Peyer's patch (tissue), 4 donors: Measurements from ENCODE around the gene SLC38A2. TPM values are rescaled to one million over a fixed set of nuclear protein-coding genes. Genes with fewer than 3 reads are reported as not detected.

Source experiments
- DNase-seq, 3 donors: peaks; one replicate each; pipeline ENCODE4 v3.0.0-alpha.2; 2017 to 2019
- H3K27ac ChIP-seq, 4 donors: fragments of 200-600 bp; sonication (generic); one replicate each; pipeline ENCODE4 v1.5.1; 2016 to 2019
- H3K27me3 ChIP-seq, 2 donors: fragments of 200-600 bp; sonication (generic); one replicate each; pipeline ENCODE4 v1.5.1; 2019
- H3K36me3 ChIP-seq, 3 donors: fragments of 200-600 bp; sonication (generic); one replicate each; pipeline ENCODE4 v1.5.1; 2016 to 2019
- H3K4me1 ChIP-seq, 4 donors: fragments of 200-600 bp; sonication (generic); one replicate each; pipeline ENCODE4 v1.5.1; 2016 to 2019
- H3K4me3 ChIP-seq, 4 donors: fragments of 200-600 bp; sonication (generic); 1 replicate in 3 of 4; 2 replicates in 1 of 4; pipeline ENCODE4 v1.5.1; 2016 to 2019; ENCODE audit warnings: mild to moderate bottlenecking in 1 of 4
- H3K9me3 ChIP-seq, 4 donors: fragments of 200-600 bp; sonication (generic); one replicate each; pipeline ENCODE4 v1.5.1; 2016 to 2019; ENCODE audit warnings: mild to moderate bottlenecking in 1 of 4
- POLR2A ChIP-seq, 2 donors: fragments of 450-650 bp; IDR thresholded peaks; one replicate each; pipeline ENCODE4 v1.5.1; 2017; ENCODE audit warnings: antibody characterized with exemption in 2 of 2, mild to moderate bottlenecking in 2 of 2, moderate library complexity in 2 of 2
- total RNA-seq, 4 donors: library from RNA; depleted of rRNA; stranded (reverse); fragments of >200 nt; gene quantifications; one replicate each; pipeline ENCODE4 v1.1.0, GENCODE V29; 2016
- TF ChIP-seq, protein P1 (sequence below), 6 experiments: fragments of 450-650 bp in 4 of 6; fragments of 200-600 bp in 2 of 6; sonication (generic) in 1 of 6; IDR thresholded peaks; one replicate each; pipeline ENCODE4 v1.5.1; 2017 to 2019; ENCODE audit warnings: antibody characterized with exemption in 6 of 6, mild to moderate bottlenecking in 3 of 6, moderate library complexity in 1 of 6

The SLC38A2 gene
- total RNA-seq, 4 donors from 2014 or later, result 93.1 to 173 (median 134) TPM

DNA sequence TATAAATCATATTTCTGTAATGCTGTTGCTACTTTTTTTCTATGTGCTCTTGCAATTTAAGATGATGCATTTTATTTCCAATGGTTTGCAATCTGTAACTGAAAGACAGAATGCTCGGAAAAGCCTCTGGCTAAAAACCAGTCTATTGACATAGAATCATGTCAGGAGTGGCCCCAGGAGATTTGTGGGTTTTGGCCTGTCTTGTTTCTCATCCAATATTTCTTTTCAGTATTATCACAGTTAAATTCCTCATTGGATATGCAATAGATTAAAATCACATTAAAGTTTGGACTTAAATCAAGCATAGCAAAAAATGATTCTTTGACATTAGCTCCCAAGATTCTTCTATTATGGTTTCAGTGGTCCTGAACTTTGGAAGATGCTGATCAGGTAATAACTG, 19.1 kb upstream of the SLC38A2 start:
- H3K27ac ChIP-seq, result peak overlapping the region in 2 of 4 donors; percentile 35 to 47
- no peaks in the 10 kb centered on the region for H3K9me3 ChIP-seq
- TF ChIP-seq, protein P1, sequence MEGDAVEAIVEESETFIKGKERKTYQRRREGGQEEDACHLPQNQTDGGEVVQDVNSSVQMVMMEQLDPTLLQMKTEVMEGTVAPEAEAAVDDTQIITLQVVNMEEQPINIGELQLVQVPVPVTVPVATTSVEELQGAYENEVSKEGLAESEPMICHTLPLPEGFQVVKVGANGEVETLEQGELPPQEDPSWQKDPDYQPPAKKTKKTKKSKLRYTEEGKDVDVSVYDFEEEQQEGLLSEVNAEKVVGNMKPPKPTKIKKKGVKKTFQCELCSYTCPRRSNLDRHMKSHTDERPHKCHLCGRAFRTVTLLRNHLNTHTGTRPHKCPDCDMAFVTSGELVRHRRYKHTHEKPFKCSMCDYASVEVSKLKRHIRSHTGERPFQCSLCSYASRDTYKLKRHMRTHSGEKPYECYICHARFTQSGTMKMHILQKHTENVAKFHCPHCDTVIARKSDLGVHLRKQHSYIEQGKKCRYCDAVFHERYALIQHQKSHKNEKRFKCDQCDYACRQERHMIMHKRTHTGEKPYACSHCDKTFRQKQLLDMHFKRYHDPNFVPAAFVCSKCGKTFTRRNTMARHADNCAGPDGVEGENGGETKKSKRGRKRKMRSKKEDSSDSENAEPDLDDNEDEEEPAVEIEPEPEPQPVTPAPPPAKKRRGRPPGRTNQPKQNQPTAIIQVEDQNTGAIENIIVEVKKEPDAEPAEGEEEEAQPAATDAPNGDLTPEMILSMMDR (IDR thresholded peaks at IDR 0.05), result no peak
- TF ChIP-seq POLR2A (IDR thresholded peaks at IDR 0.05), result no peak
- H3K4me1 ChIP-seq, result peaks cover 0 to 23% (median 5%) of the 10 kb centered on the region in 4 donors
- H3K4me3 ChIP-seq, result no peak overlapping the region
- no peaks in the 10 kb centered on the region for H3K36me3 ChIP-seq
- no peaks in the 10 kb centered on the region for H3K27me3 ChIP-seq
- no peak for DNase-seq

DNA sequence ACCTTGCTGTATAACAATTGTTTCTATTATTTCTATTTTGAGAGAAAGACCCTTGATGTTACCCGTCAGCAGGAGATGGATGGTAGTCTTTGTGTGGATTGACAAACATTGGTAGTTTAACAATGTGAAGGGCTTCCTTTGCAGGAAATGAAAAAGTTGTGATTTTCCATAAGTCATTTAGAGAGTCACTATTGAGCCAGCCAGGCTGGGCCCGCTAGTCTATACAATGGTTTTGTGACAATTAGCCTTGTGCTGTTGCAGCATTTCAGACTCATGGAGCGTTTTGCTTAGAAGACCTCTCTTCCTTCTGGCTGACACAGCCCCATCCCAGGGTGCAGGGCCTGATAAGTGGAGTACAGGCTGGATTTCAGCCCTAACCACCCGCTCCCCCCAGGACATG, 18.3 kb upstream of the SLC38A2 start:
- peak overlapping the region in 3 of 4 donors; percentile 35 to 47 (median 36) for H3K27ac ChIP-seq
- H3K4me3 ChIP-seq, result no peak overlapping the region
- peak in 1 of 3 donors; percentile 26 for DNase-seq
- no peaks in the 10 kb centered on the region for H3K9me3 ChIP-seq
- TF ChIP-seq POLR2A (IDR thresholded peaks at IDR 0.05), result no peak
- TF ChIP-seq, protein P1 (IDR thresholded peaks at IDR 0.05), result no peak
- peaks cover 0 to 28% (median 5%) of the 10 kb centered on the region in 4 donors for H3K4me1 ChIP-seq
- H3K27me3 ChIP-seq, result no peaks in the 10 kb centered on the region
- H3K36me3 ChIP-seq, result no peaks in the 10 kb centered on the region

DNA sequence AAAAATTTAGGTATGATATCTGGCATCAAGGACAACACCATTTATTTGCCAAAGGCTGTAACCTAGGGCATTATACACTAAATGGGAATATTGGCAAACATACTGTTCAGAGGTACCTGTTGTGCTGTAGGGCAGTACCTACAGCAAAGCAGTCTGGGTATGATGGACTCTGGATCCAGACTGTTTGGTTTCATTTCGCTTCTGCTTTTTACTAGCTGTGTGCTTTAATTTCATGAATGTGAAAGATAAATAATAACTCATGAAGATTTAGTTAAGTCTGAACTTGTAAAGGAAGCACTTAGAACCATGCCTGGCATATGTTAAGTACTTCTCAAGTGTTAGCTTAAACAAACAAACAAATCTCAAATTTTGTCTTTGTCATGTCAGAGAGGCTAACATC, 17.7 kb upstream of the SLC38A2 start:
- no peaks in the 10 kb centered on the region for H3K36me3 ChIP-seq
- no peak for DNase-seq
- peaks cover 0 to 32% (median 5%) of the 10 kb centered on the region in 4 donors for H3K4me1 ChIP-seq
- H3K9me3 ChIP-seq, result no peaks in the 10 kb centered on the region
- peak overlapping the region in 3 of 4 donors; percentile 3 to 47 (median 36) for H3K27ac ChIP-seq
- no peak overlapping the region for H3K4me3 ChIP-seq
- H3K27me3 ChIP-seq, result no peaks in the 10 kb centered on the region
- no peak for TF ChIP-seq POLR2A (IDR thresholded peaks at IDR 0.05)
- TF ChIP-seq, protein P1 (IDR thresholded peaks at IDR 0.05), result no peak

DNA sequence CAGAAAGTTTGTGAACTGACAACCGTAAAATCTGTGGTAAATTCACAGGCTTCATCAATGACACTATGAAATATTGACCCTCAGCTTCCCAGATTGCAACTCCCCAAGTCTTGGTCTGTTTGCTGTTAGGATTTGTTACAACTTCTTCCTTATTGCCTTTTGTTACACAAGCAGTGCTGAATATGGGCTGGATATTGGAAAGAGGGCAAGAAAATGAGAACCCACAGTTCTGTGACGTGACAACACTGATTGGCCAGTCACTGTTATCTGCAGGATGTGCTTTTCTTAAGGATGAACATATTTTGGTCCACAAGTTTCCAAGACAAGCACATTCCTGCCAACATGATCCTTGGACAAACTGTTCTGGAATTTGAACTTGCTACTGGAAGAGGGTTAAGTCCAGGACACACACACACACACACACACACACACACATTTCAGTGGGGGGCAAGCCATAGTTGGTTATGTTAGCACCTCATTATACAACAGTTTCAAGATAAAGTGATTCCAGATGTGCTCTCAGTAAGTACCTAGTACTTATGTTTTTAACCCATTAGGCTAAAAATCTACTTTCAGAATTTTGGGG, 16.6 kb upstream of the SLC38A2 start:
- Histone ChIP-seq H3K36me3 (no peaks in the 10 kb centered on the region), H3K4me1 (peaks cover 0 to 43% (median 9%) of the 10 kb centered on the region in 4 donors), H3K4me3 (no peak overlapping the region), H3K27ac (peak overlapping the region; percentile 7 to 59 (median 29)), H3K27me3 (no peaks in the 10 kb centered on the region), H3K9me3 (no peaks in the 10 kb centered on the region)
- no peak for TF ChIP-seq POLR2A (IDR thresholded peaks at IDR 0.05)
- TF ChIP-seq, protein P1 (IDR thresholded peaks at IDR 0.05), result no peak
- DNase-seq, result no peak

DNA sequence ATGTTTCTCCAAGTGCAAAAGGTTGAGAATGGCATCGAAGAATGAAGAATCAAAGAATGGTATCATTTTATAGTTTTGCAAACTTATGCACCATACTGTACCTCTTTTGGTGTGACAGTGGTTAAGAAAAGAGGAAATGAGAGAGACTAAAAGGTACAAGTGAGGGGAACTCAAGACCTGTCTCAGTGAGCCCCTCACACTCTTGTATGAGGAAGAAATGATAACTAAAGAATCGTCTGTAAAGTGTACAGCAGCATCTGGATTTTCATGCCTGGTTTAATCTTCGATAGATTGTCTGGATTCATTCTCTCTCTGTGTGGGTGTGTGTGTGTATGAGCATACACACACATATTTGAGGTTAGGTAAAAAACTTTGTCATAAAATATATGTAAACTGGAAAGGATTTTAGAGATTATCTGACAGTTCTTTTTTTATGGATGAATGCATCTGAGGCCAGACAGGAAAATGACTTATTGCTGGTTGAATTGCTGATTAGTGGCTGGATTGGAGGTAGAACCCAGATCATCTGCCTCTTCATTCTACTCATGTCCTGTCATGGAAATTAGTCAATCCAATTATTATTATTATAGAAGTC, 16.0 kb upstream of the SLC38A2 start:
- peaks cover 0 to 43% (median 9%) of the 10 kb centered on the region in 4 donors for H3K4me1 ChIP-seq
- H3K27me3 ChIP-seq, result no peaks in the 10 kb centered on the region
- H3K27ac ChIP-seq, result peak overlapping the region; percentile 1 to 72 (median 14)
- H3K4me3 ChIP-seq, result no peak overlapping the region
- TF ChIP-seq, protein P1 (IDR thresholded peaks at IDR 0.05), result no peak
- TF ChIP-seq POLR2A (IDR thresholded peaks at IDR 0.05), result no peak
- no peaks in the 10 kb centered on the region for H3K36me3 ChIP-seq
- DNase-seq, result no peak
- H3K9me3 ChIP-seq, result no peaks in the 10 kb centered on the region
